GM12892 (cell line): ENCODE data around the gene NECTIN1.

ENCODE experiments used
- DNase-seq: peaks from one replicate; pipeline ENCODE4 v3.0.0; 2011; ENCODE audit not compliant: insufficient read length
- FAIRE-seq: peaks from 2 replicates; lab custom pipeline; 2011; peaks lifted over from hg19 to GRCh38; lab: Jason Lieb, UNC
- POLR2A ChIP-seq: IDR thresholded peaks from 2 replicates; pipeline ENCODE4 v1.6.1; 2011; ENCODE audit warnings: low read depth, low read length, control low read depth
- POLR2AphosphoS5 ChIP-seq: IDR thresholded peaks from 2 replicates; pipeline ENCODE4 v1.6.1; 2011; ENCODE audit warnings: low read depth, low read length, control low read depth
- TAF1 ChIP-seq: IDR thresholded peaks from 2 replicates; pipeline ENCODE4 v1.6.1; 2011; ENCODE audit warnings: low read depth, mild to moderate bottlenecking, control low read depth, low read length, borderline replicate concordance

The NECTIN1 gene

GRCh38 chr11:119671561-119672015 lies 57.4 kb downstream of the NECTIN1 start:
- no peak for FAIRE-seq
- TF ChIP-seq POLR2A: no peak
- no peak for TF ChIP-seq TAF1
- no peak for TF ChIP-seq POLR2AphosphoS5
- no peak for DNase-seq

GRCh38 chr11:119671051-119671450 lies 57.9 kb downstream of the NECTIN1 start:
- DNase-seq: no peak
- FAIRE-seq: no peak
- TF ChIP-seq TAF1 (no peak), POLR2A (no peak), POLR2AphosphoS5 (no peak)

GRCh38 chr11:119669487-119669886 lies 59.5 kb downstream of the NECTIN1 start:
- FAIRE-seq (no peak), DNase-seq (no peak)
- TF ChIP-seq POLR2AphosphoS5 (no peak), TAF1 (no peak), POLR2A (no peak)

- FAIRE-seq (no peak), DNase-seq (no peak)
- no peak for TF ChIP-seq POLR2A
- TF ChIP-seq POLR2AphosphoS5: no peak
- TF ChIP-seq TAF1: no peak
Measured at GRCh38 chr11:119668676-119669075, 60.3 kb downstream of the NECTIN1 start.

- DNase-seq: peak; percentile 80
- peak; percentile 94 for FAIRE-seq
- TF ChIP-seq POLR2A: no peak
- no peak for TF ChIP-seq TAF1
- no peak for TF ChIP-seq POLR2AphosphoS5
Measured at GRCh38 chr11:119666463-119667131, 62.4 kb downstream of the NECTIN1 start.

GRCh38 chr11:119666061-119666460 lies 62.9 kb downstream of the NECTIN1 start:
- TF ChIP-seq TAF1: no peak
- TF ChIP-seq POLR2A: no peak
- no peak for TF ChIP-seq POLR2AphosphoS5
- FAIRE-seq: no peak
- no peak for DNase-seq

GRCh38 chr11:119664701-119665420 lies 64.1 kb downstream of the NECTIN1 start:
- no peak for FAIRE-seq
- no peak for TF ChIP-seq POLR2A
- no peak for TF ChIP-seq TAF1
- TF ChIP-seq POLR2AphosphoS5: no peak
- no peak for DNase-seq

GRCh38 chr11:119664063-119664572 lies 64.9 kb downstream of the NECTIN1 start:
- no peak for TF ChIP-seq TAF1
- no peak for TF ChIP-seq POLR2AphosphoS5
- TF ChIP-seq POLR2A: no peak
- DNase-seq: no peak
- FAIRE-seq: no peak

- TF ChIP-seq TAF1 (no peak), POLR2A (no peak), POLR2AphosphoS5 (no peak)
- FAIRE-seq (no peak), DNase-seq (no peak)
Measured at GRCh38 chr11:119663279-119663678, 65.7 kb downstream of the NECTIN1 start.

- no peak for TF ChIP-seq POLR2A
- no peak for TF ChIP-seq POLR2AphosphoS5
- no peak for TF ChIP-seq TAF1
- DNase-seq: no peak
- no peak for FAIRE-seq
Measured at GRCh38 chr11:119661226-119661625, 67.8 kb downstream of the NECTIN1 start.

GRCh38 chr11:119659971-119660723 lies 68.9 kb downstream of the NECTIN1 start:
- no peak for TF ChIP-seq POLR2A
- TF ChIP-seq POLR2AphosphoS5: no peak
- TF ChIP-seq TAF1: no peak
- no peak for FAIRE-seq
- DNase-seq: no peak
